AG10803 (cell line): ENCODE measurements around the gene TMCC1.

Experiments used
- DNase-seq: peaks from one replicate; pipeline ENCODE4 v3.0.0; 2010; ENCODE audit warnings: low read depth
- H3K4me3 ChIP-seq: 2 replicates; pipeline ENCODE4 v1.5.1; 2011; ENCODE audit warnings: mild to moderate bottlenecking, low read length, control low read depth
- TF ChIP-seq, protein P1 (sequence below): conservative IDR thresholded peaks from 2 replicates; pipeline ENCODE4 v1.5.1; 2011; ENCODE audit warnings: mild to moderate bottlenecking, low read length, control low read depth, inconsistent platforms

TMCC1 gene

DNA sequence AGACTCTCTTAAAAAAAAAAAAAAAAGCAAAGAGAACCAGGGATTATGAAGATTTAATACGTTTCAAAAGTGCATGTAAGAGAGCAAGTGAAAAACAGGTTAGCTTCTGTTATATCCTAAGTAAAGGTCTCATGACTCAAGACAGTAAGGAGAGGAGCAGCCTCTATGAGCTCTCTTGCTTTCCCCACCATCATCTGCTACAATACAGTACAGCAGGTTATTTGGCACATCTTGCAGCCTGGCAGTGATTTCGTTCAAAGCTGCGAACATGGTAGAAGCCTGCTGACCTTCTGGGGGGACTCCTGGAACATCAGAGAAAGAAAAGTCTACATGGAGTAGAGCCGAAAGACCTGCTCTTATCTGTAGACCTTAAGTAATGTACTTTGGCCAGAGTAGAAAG, 157.9 kb downstream of the TMCC1 start:
- TF ChIP-seq, protein P1, sequence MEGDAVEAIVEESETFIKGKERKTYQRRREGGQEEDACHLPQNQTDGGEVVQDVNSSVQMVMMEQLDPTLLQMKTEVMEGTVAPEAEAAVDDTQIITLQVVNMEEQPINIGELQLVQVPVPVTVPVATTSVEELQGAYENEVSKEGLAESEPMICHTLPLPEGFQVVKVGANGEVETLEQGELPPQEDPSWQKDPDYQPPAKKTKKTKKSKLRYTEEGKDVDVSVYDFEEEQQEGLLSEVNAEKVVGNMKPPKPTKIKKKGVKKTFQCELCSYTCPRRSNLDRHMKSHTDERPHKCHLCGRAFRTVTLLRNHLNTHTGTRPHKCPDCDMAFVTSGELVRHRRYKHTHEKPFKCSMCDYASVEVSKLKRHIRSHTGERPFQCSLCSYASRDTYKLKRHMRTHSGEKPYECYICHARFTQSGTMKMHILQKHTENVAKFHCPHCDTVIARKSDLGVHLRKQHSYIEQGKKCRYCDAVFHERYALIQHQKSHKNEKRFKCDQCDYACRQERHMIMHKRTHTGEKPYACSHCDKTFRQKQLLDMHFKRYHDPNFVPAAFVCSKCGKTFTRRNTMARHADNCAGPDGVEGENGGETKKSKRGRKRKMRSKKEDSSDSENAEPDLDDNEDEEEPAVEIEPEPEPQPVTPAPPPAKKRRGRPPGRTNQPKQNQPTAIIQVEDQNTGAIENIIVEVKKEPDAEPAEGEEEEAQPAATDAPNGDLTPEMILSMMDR = no peak
- no peak overlapping the region for H3K4me3 ChIP-seq
- DNase-seq = no peak

DNA sequence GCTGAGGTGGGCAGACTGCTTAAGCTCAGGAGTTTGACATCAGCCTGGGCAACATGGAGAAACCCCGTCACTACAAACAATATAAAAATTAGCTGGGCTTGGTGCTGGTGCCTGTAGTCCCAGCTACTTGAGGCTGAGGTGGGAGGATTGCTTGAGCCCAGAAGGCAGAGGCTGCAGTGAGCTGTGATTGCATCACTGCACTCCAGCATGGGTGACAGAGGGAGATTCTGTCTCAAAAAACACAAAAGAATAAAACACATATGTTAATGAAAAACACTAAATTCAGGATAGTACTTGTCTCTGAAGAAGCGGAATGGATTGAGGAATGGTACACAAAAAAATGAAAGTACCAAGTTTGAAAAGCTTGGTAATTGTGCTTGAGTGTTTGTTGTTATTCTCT, 159.1 kb downstream of the TMCC1 start:
- DNase-seq = no peak
- TF ChIP-seq, protein P1 = no peak
- H3K4me3 ChIP-seq = no peak overlapping the region

GRCh38 chr3:129732200-129732876, 161.2 kb downstream of the TMCC1 start:
- DNase-seq = no peak
- no peak overlapping the region for H3K4me3 ChIP-seq
- TF ChIP-seq, protein P1 = no peak

GRCh38 chr3:129727707-129728106, 165.8 kb downstream of the TMCC1 start:
- TF ChIP-seq, protein P1 = no peak
- DNase-seq = no peak
- no peak overlapping the region for H3K4me3 ChIP-seq

DNA sequence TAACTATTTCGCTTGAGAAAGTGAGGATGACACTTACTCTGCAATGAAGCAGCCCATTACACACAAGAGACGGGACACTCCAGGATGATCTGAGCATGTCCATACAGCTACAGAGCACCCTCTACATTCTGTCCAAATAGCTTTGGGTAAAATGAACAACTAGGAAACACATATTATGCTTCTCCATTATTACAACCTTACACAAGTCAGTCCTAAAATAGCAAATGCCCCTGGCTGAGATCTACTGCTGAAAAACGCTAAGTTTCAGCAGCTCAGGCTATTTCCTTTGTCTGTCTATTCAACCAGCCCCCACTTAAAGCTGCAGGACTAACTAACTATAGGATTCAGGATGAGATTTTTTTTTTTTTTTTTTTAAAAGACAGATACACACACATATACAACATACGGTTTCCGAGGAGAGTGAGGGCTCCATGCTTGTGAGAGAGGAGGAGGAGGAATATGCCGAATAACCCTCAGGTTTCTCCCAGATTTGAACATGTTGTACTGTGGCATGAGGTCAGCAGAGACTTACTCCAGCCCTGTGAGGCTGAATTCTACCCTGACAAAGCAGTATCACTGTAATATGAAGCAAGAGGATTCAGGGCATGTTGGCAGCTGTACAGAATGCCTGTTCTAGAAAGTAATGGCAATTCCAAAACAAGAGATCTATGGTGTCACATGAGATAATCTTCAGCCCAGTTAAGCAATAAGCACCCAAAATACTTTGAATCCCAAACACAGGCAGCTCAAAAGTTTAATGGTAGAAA, 169.8 kb downstream of the TMCC1 start:
- peak overlapping the region; percentile 3; the same call in 1 of the 2 replicates for H3K4me3 ChIP-seq
- TF ChIP-seq, protein P1 = no peak
- peak; percentile 95 for DNase-seq

GRCh38 chr3:129722527-129722926, 171.0 kb downstream of the TMCC1 start:
- H3K4me3 ChIP-seq = no peak overlapping the region
- TF ChIP-seq, protein P1 = no peak
- DNase-seq = no peak

GRCh38 chr3:129718201-129718600, 175.3 kb downstream of the TMCC1 start:
- no peak overlapping the region for H3K4me3 ChIP-seq
- no peak for DNase-seq
- TF ChIP-seq, protein P1 = no peak
